ENCODE data around the gene NUMA1.

The NUMA1 gene

DNA sequence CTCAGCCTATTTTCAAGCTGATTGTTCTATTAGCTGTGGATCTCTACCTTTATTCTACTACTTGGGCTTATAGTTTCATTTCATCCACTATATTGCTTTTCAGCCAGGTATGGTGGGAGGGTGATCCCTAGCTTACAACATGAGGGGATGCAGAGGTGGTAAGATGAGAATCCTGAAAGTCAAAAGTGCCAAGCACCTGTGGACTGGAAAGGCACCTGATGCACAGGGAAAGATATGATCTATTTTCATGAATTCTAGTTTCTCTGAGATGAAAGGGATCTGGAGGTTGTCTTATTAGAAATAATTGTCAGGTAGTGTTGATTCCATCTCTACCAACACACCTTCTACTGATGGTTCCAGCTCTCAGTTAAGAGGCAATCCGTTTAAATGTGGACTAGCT, 103.3 kb downstream of the NUMA1 start:
- no peak for DNase-seq

- DNase-seq, result no peak
Measured at GRCh38 chr11:71976551-71976950, 103.8 kb downstream of the NUMA1 start.

- no peak for DNase-seq
Measured at GRCh38 chr11:71971680-71972079, 108.7 kb downstream of the NUMA1 start.

- no peak for DNase-seq
Measured at GRCh38 chr11:71964641-71965040, 115.7 kb downstream of the NUMA1 start.

GRCh38 chr11:71963468-71963867, 116.9 kb downstream of the NUMA1 start:
- DNase-seq, result no peak

- no peak for DNase-seq
Measured at GRCh38 chr11:71962428-71963038, 117.8 kb downstream of the NUMA1 start.

DNA sequence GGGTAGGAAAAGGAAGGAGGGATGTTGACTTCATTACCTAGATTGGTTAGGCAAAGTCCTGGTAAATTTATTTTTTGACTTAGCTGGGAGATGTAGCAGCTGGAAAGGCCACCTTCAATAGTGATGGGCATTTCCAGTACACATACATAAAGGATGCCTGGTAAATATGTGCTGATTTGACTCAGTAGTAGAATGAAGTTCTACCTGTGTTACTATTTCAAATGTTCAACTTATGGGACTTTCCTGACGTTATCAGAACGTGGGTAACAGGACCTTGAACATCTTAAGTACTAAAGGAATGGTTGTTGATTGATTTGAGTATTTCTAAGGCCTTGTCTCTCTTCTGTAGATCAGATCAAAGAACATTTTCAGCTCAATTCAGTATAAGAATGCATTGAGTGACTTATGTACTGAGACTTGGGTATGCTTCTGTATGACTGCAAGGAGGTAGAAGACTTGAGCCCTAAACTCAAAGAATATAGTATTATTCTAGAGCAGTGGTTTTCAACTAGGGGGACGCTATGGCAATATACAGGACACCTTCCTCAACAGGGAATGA, 124.4 kb downstream of the NUMA1 start:
- DNase-seq, result no peak

All from anterior cingulate cortex (tissue), 58 donors.